ENCODE results near the gene NSUN5.

DNA sequence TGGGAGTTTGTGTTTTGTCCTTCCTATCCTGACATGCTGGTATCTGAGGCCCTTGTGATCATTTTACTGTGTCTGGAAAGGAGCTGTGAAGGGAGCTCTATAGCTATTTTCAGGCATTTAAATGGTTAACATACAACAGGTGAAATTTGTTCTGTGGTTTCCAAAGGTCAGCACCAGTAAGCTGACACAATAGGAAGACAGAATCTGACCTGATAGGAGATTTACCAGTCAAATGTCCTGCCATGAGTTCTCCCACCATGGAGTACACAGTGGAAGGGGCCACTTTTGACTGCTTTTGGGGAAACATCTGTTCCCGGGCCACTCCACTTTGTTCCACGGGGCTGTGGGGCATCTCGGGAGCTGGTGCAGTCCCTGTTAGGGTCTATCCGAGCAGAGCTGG lies 36.9 kb upstream of the NSUN5 start:
- TF ChIP-seq, protein P1, sequence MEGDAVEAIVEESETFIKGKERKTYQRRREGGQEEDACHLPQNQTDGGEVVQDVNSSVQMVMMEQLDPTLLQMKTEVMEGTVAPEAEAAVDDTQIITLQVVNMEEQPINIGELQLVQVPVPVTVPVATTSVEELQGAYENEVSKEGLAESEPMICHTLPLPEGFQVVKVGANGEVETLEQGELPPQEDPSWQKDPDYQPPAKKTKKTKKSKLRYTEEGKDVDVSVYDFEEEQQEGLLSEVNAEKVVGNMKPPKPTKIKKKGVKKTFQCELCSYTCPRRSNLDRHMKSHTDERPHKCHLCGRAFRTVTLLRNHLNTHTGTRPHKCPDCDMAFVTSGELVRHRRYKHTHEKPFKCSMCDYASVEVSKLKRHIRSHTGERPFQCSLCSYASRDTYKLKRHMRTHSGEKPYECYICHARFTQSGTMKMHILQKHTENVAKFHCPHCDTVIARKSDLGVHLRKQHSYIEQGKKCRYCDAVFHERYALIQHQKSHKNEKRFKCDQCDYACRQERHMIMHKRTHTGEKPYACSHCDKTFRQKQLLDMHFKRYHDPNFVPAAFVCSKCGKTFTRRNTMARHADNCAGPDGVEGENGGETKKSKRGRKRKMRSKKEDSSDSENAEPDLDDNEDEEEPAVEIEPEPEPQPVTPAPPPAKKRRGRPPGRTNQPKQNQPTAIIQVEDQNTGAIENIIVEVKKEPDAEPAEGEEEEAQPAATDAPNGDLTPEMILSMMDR (IDR thresholded peaks at IDR 0.05; ENCODE audit: control extremely low read depth in 1 of 3, insufficient read depth in 1 of 3, low read depth in 1 of 3, low read length in 3 of 3) = no peak
- TF ChIP-seq RNF2 (IDR thresholded peaks at IDR 0.05; ENCODE audit: borderline replicate concordance, low read depth, low read length, missing control alignments, poor library complexity, severe bottlenecking) = no peak
- TF ChIP-seq SP1 (IDR thresholded peaks at IDR 0.05; ENCODE audit: low read depth, low read length) = no peak
- TF ChIP-seq POLR2A (IDR thresholded peaks at IDR 0.05; ENCODE audit: control extremely low read depth in 1 of 2, low read depth in 2 of 2, low read length in 2 of 2) = no peak
- no peak for TF ChIP-seq NANOG (IDR thresholded peaks at IDR 0.05; ENCODE audit: insufficient read depth, low read depth, low read length, poor library complexity, severe bottlenecking)
- no peak for TF ChIP-seq SRF (IDR thresholded peaks at IDR 0.05; ENCODE audit: low read depth, low read length)
- TF ChIP-seq RBBP5 (IDR thresholded peaks at IDR 0.05; ENCODE audit: borderline replicate concordance, low read depth, low read length) = no peak
